Neural progenitor cell (in vitro differentiated cells): ENCODE results near the gene NCR2. TPM values are rescaled to one million over a fixed set of nuclear protein-coding genes. Genes with fewer than 3 reads are reported as not detected.
"Not testable (repeated sequence)": the region's sequence is repeated elsewhere in the genome, so short reads cannot be mapped to it uniquely, and the experiment has no call there.

Experiments
- DNase-seq: peaks from one replicate; pipeline ENCODE4 v3.0.0-alpha.2; 2016; ENCODE audit warnings: low spot score
- H2AFZ ChIP-seq: fragments of 200-600 bp; sonication (generic); replicated peaks from 2 replicates; pipeline ENCODE4 v1.6.1; 2016; ENCODE audit warnings: antibody characterized with exemption
- H3F3A ChIP-seq: fragments of 200-600 bp; sonication (generic); 2 replicates; pipeline ENCODE4 v1.6.1; 2016; ENCODE audit warnings: antibody characterized with exemption, low read depth
- H3K27ac ChIP-seq: fragments of 200-600 bp; sonication (generic); 2 replicates; pipeline ENCODE4 v1.5.1; 2016; ENCODE audit warnings: mild to moderate bottlenecking
- H3K27me3 ChIP-seq: fragments of 200-600 bp; sonication (generic); 2 replicates; pipeline ENCODE4 v1.6.1; 2016; ENCODE audit warnings: mild to moderate bottlenecking, moderate library complexity
- H3K36me3 ChIP-seq: fragments of 200-600 bp; sonication (generic); 2 replicates; pipeline ENCODE4 v1.5.1; 2016
- H3K4me1 ChIP-seq: fragments of 200-600 bp; sonication (generic); 2 replicates; pipeline ENCODE4 v1.6.1; 2016; ENCODE audit warnings: mixed run types
- H3K4me2 ChIP-seq: fragments of 200-600 bp; sonication (generic); 2 replicates; pipeline ENCODE4 v1.6.1; 2016
- H3K4me3 ChIP-seq: fragments of 200-600 bp; sonication (generic); 2 replicates; pipeline ENCODE4 v1.5.1; 2016
- H3K79me2 ChIP-seq: fragments of 200-600 bp; sonication (generic); 2 replicates; pipeline ENCODE4 v1.6.1; 2016; ENCODE audit warnings: low read depth
- H3K9ac ChIP-seq: fragments of 200-600 bp; sonication (generic); 2 replicates; pipeline ENCODE4 v1.6.1; 2016
- H3K9me3 ChIP-seq: fragments of 200-600 bp; sonication (generic); 2 replicates; pipeline ENCODE4 v1.5.1; 2016; ENCODE audit warnings: low read depth
- H4K20me1 ChIP-seq: fragments of 200-600 bp; sonication (generic); 2 replicates; pipeline ENCODE4 v1.6.1; 2016; ENCODE audit warnings: low read depth
- H3K27ac Mint-ChIP-seq: 3 replicates; pipeline ENCODE4 v1.8.0; 2021; ENCODE audit warnings: mixed read lengths
- H3K27me3 Mint-ChIP-seq: 2 replicates; pipeline ENCODE4 v1.8.0; 2022; ENCODE audit warnings: low read depth, mild to moderate bottlenecking, inconsistent platforms, moderate library complexity, mixed read lengths; ENCODE audit not compliant: insufficient read depth
- H3K36me3 Mint-ChIP-seq: 3 replicates; pipeline ENCODE4 v1.8.0; 2021; ENCODE audit warnings: mixed read lengths
- H3K4me1 Mint-ChIP-seq: 3 replicates; pipeline ENCODE4 v1.8.0; 2021; ENCODE audit warnings: mixed read lengths
- H3K4me3 Mint-ChIP-seq: 3 replicates; pipeline ENCODE4 v1.8.0; 2021; ENCODE audit warnings: mild to moderate bottlenecking, moderate library complexity, mixed read lengths
- H3K9me3 Mint-ChIP-seq: 3 replicates; pipeline ENCODE4 v1.8.0; 2020; ENCODE audit warnings: mixed read lengths
- CTCF ChIP-seq: fragments of 200-600 bp; sonication (generic); IDR thresholded peaks from 2 replicates; pipeline ENCODE4 v1.5.1; 2017; ENCODE audit warnings: antibody characterized with exemption, mild to moderate bottlenecking
- EZH2 ChIP-seq: fragments of 200-600 bp; sonication (generic); IDR thresholded peaks from 2 replicates; pipeline ENCODE4 v1.6.1; 2017; ENCODE audit warnings: antibody characterized with exemption, mild to moderate bottlenecking, moderate library complexity
- EZH2phosphoT487 ChIP-seq: fragments of 200-600 bp; sonication (generic); IDR thresholded peaks from 2 replicates; pipeline ENCODE4 v1.6.1; 2017; ENCODE audit warnings: antibody characterized with exemption
- total RNA-seq: library from RNA; depleted of rRNA; stranded (reverse); fragments of >200 nt; gene quantifications from 2 replicates; pipeline ENCODE4 v1.2.3, GENCODE V29; 2015; ENCODE audit warnings: low replicate concordance

Gene NCR2
- total RNA-seq, 1 donor from 2014 or later = not detected

GRCh38 chr6:41288754-41289129, 46.7 kb upstream of the NCR2 start:
- H3K4me3 Mint-ChIP-seq = no peak overlapping the region
- H3K4me2 ChIP-seq = no peak overlapping the region
- no peak overlapping the region for H3K4me3 ChIP-seq
- H3K4me1 ChIP-seq = no peaks in the 10 kb centered on the region
- H3K27me3 Mint-ChIP-seq = peaks cover 5% of the 10 kb centered on the region
- H3K27ac Mint-ChIP-seq = no peak overlapping the region
- H3F3A ChIP-seq = no peaks in the 10 kb centered on the region
- no peak for TF ChIP-seq CTCF
- TF ChIP-seq EZH2phosphoT487 = no peak
- no peak for TF ChIP-seq EZH2
- H3K4me1 Mint-ChIP-seq = peaks cover 38% of the 10 kb centered on the region
- peaks cover 2% of the 10 kb centered on the region for H3K9me3 Mint-ChIP-seq
- DNase-seq = no peak
- H2AFZ ChIP-seq = no peak overlapping the region
- H3K27me3 ChIP-seq = no peaks in the 10 kb centered on the region
- no peaks in the 10 kb centered on the region for H3K36me3 Mint-ChIP-seq
- no peaks in the 10 kb centered on the region for H3K79me2 ChIP-seq
- H3K36me3 ChIP-seq = no peaks in the 10 kb centered on the region
- no peak overlapping the region for H3K27ac ChIP-seq
- H3K9ac ChIP-seq = no peak overlapping the region
- no peaks in the 10 kb centered on the region for H3K9me3 ChIP-seq
- H4K20me1 ChIP-seq = no peaks in the 10 kb centered on the region

- H3K27ac ChIP-seq = no peak overlapping the region
- no peaks in the 10 kb centered on the region for H3K79me2 ChIP-seq
- peak; percentile 15 for DNase-seq
- H3K9me3 Mint-ChIP-seq = no peaks in the 10 kb centered on the region
- H3K9me3 ChIP-seq = no peaks in the 10 kb centered on the region
- H3K36me3 ChIP-seq = no peaks in the 10 kb centered on the region
- H3K4me1 ChIP-seq = no peaks in the 10 kb centered on the region
- peaks cover 2% of the 10 kb centered on the region for H3K27me3 Mint-ChIP-seq
- peaks cover 43% of the 10 kb centered on the region for H3K4me1 Mint-ChIP-seq
- no peaks in the 10 kb centered on the region for H4K20me1 ChIP-seq
- no peaks in the 10 kb centered on the region for H3F3A ChIP-seq
- H3K9ac ChIP-seq = no peak overlapping the region
- TF ChIP-seq EZH2phosphoT487 (no peak), EZH2 (no peak)
- peak overlapping the region; percentile 21 for H2AFZ ChIP-seq
- no peak overlapping the region for H3K4me3 Mint-ChIP-seq
- H3K36me3 Mint-ChIP-seq = no peaks in the 10 kb centered on the region
- no peak overlapping the region for H3K27ac Mint-ChIP-seq
- no peak overlapping the region for H3K4me2 ChIP-seq
- no peak overlapping the region for H3K4me3 ChIP-seq
- H3K27me3 ChIP-seq = no peaks in the 10 kb centered on the region
These were observed 45.6 kb upstream of the NCR2 start for GRCh38 chr6:41289815-41290214.

- Mint-ChIP-seq H3K9me3 (peaks cover 6% of the 10 kb centered on the region), H3K27me3 (peaks cover 2% of the 10 kb centered on the region), H3K27ac (no peak overlapping the region), H3K4me3 (no peak overlapping the region), H3K4me1 (peaks cover 44% of the 10 kb centered on the region), H3K36me3 (no peaks in the 10 kb centered on the region)
- Histone ChIP-seq H3K4me1 (no peaks in the 10 kb centered on the region), H3F3A (no peaks in the 10 kb centered on the region), H2AFZ (no peak overlapping the region), H3K4me2 (no peak overlapping the region), H3K36me3 (no peaks in the 10 kb centered on the region), H3K4me3 (no peak overlapping the region), H4K20me1 (no peaks in the 10 kb centered on the region), H3K27ac (no peak overlapping the region), H3K27me3 (no peaks in the 10 kb centered on the region), H3K9ac (no peak overlapping the region), H3K79me2 (no peaks in the 10 kb centered on the region), H3K9me3 (no peaks in the 10 kb centered on the region)
- TF ChIP-seq EZH2 (no peak), EZH2phosphoT487 (no peak), CTCF (no peak)
- DNase-seq = no peak
These were observed 43.7 kb upstream of the NCR2 start for GRCh38 chr6:41291717-41292116.

GRCh38 chr6:41294214-41294872, 41.1 kb upstream of the NCR2 start:
- H3K4me3 ChIP-seq = no peak overlapping the region
- no peaks in the 10 kb centered on the region for H3K4me1 ChIP-seq
- Mint-ChIP-seq H3K27ac (no peak overlapping the region), H3K9me3 (peaks cover 20% of the 10 kb centered on the region), H3K4me3 (no peak overlapping the region), H3K4me1 (peaks cover 35% of the 10 kb centered on the region), H3K27me3 (no peaks in the 10 kb centered on the region), H3K36me3 (no peaks in the 10 kb centered on the region)
- H3K36me3 ChIP-seq = no peaks in the 10 kb centered on the region
- H3K9ac ChIP-seq = no peak overlapping the region
- no peak overlapping the region for H3K27ac ChIP-seq
- no peaks in the 10 kb centered on the region for H3F3A ChIP-seq
- no peak overlapping the region for H3K4me2 ChIP-seq
- no peak for TF ChIP-seq EZH2phosphoT487
- no peak for TF ChIP-seq EZH2
- no peak for TF ChIP-seq CTCF
- no peak for DNase-seq
- no peaks in the 10 kb centered on the region for H3K9me3 ChIP-seq
- no peaks in the 10 kb centered on the region for H3K79me2 ChIP-seq
- H4K20me1 ChIP-seq = no peaks in the 10 kb centered on the region
- no peak overlapping the region for H2AFZ ChIP-seq
- no peaks in the 10 kb centered on the region for H3K27me3 ChIP-seq

GRCh38 chr6:41297248-41297647, 38.2 kb upstream of the NCR2 start:
- peaks cover 22% of the 10 kb centered on the region for H3K4me1 Mint-ChIP-seq
- not testable (repeated sequence) for H2AFZ ChIP-seq, H3K27me3 ChIP-seq, H3K36me3 ChIP-seq, H3K4me3 Mint-ChIP-seq, DNase-seq, H3F3A ChIP-seq, H3K79me2 ChIP-seq, H3K27ac Mint-ChIP-seq, H3K27me3 Mint-ChIP-seq, H3K4me3 ChIP-seq, H4K20me1 ChIP-seq, H3K36me3 Mint-ChIP-seq, H3K4me1 ChIP-seq, H3K9me3 ChIP-seq, H3K9ac ChIP-seq, H3K4me2 ChIP-seq, H3K27ac ChIP-seq
- H3K9me3 Mint-ChIP-seq = peaks cover 31% of the 10 kb centered on the region
